ENCODE measurements around the gene SPRYD4. TPM values are rescaled to one million over a fixed set of nuclear protein-coding genes. Genes with fewer than 3 reads are reported as not detected.

SPRYD4 gene
- total and polyA plus RNA-seq, 10 of the 15 experiments (the other 5 are each of a cell fraction or from before 2014, with no cell fraction given): 4.1 to 6.0 (median 5.1) TPM

DNA sequence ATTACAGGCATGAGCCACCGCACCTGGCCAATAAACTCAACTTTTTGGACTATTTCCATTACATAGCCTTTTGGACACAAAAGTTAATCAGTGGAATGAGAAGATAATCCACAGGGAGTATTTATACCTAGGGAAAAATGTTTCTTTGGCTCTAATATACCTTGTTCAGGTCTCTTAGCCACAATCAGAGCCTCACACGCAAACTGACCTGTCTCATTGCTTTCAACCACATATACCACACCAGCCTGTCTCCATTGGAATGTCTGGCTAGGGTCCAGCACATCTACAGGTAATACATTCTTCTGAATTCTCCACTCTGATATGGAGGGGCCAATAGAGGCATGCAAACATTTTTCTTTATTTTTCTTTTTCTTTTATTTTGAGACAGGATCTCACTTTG lies 49.5 kb downstream of the SPRYD4 start:
- Histone ChIP-seq H2AFZ (ENCODE audit: control insufficient read depth, low read depth, low read length) (no peak overlapping the region), H3K4me3 (no peak overlapping the region), H3K79me2 (ENCODE audit: control insufficient read depth, insufficient read depth, low read length) (no peaks in the 10 kb centered on the region), H3K27ac (ENCODE audit: control insufficient read depth, insufficient read depth) (no peak overlapping the region), H4K20me1 (ENCODE audit: control insufficient read depth, insufficient read depth) (no peaks in the 10 kb centered on the region), H3K4me2 (ENCODE audit: control insufficient read depth, insufficient read depth) (no peak overlapping the region), H3K36me3 (ENCODE audit: control insufficient read depth in 2 of 2, insufficient read depth in 2 of 2, low read length in 1 of 2) (no peaks in the 10 kb centered on the region), H3K4me1 (ENCODE audit: control insufficient read depth, insufficient read depth, low read length) (peaks cover 4% of the 10 kb centered on the region; the same call in 1 of the 2 replicates), H3K9me3 (replicated peaks; ENCODE audit: control insufficient read depth, insufficient read depth, low read length) (no peaks in the 10 kb centered on the region), H3K27me3 (replicated peaks in 1 of 2; ENCODE audit: control insufficient read depth in 2 of 2, insufficient read depth in 2 of 2, low read length in 1 of 2) (no peaks in the 10 kb centered on the region), H3K9ac (ENCODE audit: control insufficient read depth, insufficient read depth, low read length) (no peak overlapping the region)
- BruUV-seq (replicated peaks): no TSS peak
- 66% methylated on average over 2 of the region's 2 CpGs for WGBS (ENCODE audit: insufficient coverage, insufficient replicate concordance, low lambda C conversion rate, missing lambda C conversion rate)
- no peak for ATAC-seq
- intact Hi-C loops (cut with micrococcal nuclease; ENCODE audit: unreplicated experiment): no loop called here
- ChIA-PET POLR2A (interaction anchor here (0.6 kb wide), 1 partner anchor 20 kb away, joined by 5 read pairs; no protein-coding TSS in a partner anchor), SMC1A (ENCODE audit: uncharacterized antibody, unreplicated experiment) (interaction anchor here (1.3 kb wide), 1 partner anchor 119 kb away, joined by 4 read pairs; no protein-coding TSS in a partner anchor), CTCF (interaction anchor here (0.5 to 1.6 kb wide), 5 partner anchors 55 to 322 kb away, joined by 3 to 9 read pairs (median 3); no protein-coding TSS in a partner anchor), RAD21 (ENCODE audit: unreplicated experiment) (interaction anchor here (0.6 kb wide), 1 partner anchor 56 kb away, joined by 3 read pairs; no protein-coding TSS in a partner anchor)
- FAIRE-seq: no peak
- in situ Hi-C loops (cut with MboI): no loop called here
- DNase-seq (ENCODE audit: low read depth, low spot score): no peak
- TF ChIP-seq RBBP5 (conservative IDR thresholded peaks at IDR 0.05) (no peak), CBX5 (IDR thresholded peaks at IDR 0.05; ENCODE audit: low read depth) (no peak), TCF7 (IDR thresholded peaks at IDR 0.05; ENCODE audit: borderline replicate concordance) (no peak), SREBF1 (IDR thresholded peaks at IDR 0.05; ENCODE audit: low read length) (no peak), JUND (IDR thresholded peaks at IDR 0.05; ENCODE audit: low read depth, low read length) (no peak), SUZ12 (IDR thresholded peaks at IDR 0.05; ENCODE audit: unreplicated experiment) (no peak), SIX5 (IDR thresholded peaks at IDR 0.05; ENCODE audit: low read depth, low read length, severe bottlenecking) (no peak), NBN (IDR thresholded peaks at IDR 0.05) (no peak)
- TF ChIP-seq, protein P1, sequence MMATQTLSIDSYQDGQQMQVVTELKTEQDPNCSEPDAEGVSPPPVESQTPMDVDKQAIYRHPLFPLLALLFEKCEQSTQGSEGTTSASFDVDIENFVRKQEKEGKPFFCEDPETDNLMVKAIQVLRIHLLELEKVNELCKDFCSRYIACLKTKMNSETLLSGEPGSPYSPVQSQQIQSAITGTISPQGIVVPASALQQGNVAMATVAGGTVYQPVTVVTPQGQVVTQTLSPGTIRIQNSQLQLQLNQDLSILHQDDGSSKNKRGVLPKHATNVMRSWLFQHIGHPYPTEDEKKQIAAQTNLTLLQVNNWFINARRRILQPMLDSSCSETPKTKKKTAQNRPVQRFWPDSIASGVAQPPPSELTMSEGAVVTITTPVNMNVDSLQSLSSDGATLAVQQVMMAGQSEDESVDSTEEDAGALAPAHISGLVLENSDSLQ (IDR thresholded peaks at IDR 0.05): no peak
- TF ChIP-seq, protein P2, sequence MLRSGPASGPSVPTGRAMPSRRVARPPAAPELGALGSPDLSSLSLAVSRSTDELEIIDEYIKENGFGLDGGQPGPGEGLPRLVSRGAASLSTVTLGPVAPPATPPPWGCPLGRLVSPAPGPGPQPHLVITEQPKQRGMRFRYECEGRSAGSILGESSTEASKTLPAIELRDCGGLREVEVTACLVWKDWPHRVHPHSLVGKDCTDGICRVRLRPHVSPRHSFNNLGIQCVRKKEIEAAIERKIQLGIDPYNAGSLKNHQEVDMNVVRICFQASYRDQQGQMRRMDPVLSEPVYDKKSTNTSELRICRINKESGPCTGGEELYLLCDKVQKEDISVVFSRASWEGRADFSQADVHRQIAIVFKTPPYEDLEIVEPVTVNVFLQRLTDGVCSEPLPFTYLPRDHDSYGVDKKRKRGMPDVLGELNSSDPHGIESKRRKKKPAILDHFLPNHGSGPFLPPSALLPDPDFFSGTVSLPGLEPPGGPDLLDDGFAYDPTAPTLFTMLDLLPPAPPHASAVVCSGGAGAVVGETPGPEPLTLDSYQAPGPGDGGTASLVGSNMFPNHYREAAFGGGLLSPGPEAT (IDR thresholded peaks at IDR 0.05; ENCODE audit: low read depth): no peak
- TF ChIP-seq, protein P3, sequence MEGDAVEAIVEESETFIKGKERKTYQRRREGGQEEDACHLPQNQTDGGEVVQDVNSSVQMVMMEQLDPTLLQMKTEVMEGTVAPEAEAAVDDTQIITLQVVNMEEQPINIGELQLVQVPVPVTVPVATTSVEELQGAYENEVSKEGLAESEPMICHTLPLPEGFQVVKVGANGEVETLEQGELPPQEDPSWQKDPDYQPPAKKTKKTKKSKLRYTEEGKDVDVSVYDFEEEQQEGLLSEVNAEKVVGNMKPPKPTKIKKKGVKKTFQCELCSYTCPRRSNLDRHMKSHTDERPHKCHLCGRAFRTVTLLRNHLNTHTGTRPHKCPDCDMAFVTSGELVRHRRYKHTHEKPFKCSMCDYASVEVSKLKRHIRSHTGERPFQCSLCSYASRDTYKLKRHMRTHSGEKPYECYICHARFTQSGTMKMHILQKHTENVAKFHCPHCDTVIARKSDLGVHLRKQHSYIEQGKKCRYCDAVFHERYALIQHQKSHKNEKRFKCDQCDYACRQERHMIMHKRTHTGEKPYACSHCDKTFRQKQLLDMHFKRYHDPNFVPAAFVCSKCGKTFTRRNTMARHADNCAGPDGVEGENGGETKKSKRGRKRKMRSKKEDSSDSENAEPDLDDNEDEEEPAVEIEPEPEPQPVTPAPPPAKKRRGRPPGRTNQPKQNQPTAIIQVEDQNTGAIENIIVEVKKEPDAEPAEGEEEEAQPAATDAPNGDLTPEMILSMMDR (IDR thresholded peaks at IDR 0.05 in 2 of 3, conservative IDR thresholded peaks at IDR 0.05 in 1 of 3; ENCODE audit: control insufficient read depth in 2 of 3, extremely low read depth in 1 of 3, insufficient read depth in 1 of 3, low read depth in 3 of 3, low read length in 3 of 3): no peak
- TF ChIP-seq, protein P4, sequence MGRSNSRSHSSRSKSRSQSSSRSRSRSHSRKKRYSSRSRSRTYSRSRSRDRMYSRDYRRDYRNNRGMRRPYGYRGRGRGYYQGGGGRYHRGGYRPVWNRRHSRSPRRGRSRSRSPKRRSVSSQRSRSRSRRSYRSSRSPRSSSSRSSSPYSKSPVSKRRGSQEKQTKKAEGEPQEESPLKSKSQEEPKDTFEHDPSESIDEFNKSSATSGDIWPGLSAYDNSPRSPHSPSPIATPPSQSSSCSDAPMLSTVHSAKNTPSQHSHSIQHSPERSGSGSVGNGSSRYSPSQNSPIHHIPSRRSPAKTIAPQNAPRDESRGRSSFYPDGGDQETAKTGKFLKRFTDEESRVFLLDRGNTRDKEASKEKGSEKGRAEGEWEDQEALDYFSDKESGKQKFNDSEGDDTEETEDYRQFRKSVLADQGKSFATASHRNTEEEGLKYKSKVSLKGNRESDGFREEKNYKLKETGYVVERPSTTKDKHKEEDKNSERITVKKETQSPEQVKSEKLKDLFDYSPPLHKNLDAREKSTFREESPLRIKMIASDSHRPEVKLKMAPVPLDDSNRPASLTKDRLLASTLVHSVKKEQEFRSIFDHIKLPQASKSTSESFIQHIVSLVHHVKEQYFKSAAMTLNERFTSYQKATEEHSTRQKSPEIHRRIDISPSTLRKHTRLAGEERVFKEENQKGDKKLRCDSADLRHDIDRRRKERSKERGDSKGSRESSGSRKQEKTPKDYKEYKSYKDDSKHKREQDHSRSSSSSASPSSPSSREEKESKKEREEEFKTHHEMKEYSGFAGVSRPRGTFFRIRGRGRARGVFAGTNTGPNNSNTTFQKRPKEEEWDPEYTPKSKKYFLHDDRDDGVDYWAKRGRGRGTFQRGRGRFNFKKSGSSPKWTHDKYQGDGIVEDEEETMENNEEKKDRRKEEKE (IDR thresholded peaks at IDR 0.05): no peak
- TF ChIP-seq, protein P5, sequence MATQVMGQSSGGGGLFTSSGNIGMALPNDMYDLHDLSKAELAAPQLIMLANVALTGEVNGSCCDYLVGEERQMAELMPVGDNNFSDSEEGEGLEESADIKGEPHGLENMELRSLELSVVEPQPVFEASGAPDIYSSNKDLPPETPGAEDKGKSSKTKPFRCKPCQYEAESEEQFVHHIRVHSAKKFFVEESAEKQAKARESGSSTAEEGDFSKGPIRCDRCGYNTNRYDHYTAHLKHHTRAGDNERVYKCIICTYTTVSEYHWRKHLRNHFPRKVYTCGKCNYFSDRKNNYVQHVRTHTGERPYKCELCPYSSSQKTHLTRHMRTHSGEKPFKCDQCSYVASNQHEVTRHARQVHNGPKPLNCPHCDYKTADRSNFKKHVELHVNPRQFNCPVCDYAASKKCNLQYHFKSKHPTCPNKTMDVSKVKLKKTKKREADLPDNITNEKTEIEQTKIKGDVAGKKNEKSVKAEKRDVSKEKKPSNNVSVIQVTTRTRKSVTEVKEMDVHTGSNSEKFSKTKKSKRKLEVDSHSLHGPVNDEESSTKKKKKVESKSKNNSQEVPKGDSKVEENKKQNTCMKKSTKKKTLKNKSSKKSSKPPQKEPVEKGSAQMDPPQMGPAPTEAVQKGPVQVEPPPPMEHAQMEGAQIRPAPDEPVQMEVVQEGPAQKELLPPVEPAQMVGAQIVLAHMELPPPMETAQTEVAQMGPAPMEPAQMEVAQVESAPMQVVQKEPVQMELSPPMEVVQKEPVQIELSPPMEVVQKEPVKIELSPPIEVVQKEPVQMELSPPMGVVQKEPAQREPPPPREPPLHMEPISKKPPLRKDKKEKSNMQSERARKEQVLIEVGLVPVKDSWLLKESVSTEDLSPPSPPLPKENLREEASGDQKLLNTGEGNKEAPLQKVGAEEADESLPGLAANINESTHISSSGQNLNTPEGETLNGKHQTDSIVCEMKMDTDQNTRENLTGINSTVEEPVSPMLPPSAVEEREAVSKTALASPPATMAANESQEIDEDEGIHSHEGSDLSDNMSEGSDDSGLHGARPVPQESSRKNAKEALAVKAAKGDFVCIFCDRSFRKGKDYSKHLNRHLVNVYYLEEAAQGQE (IDR thresholded peaks at IDR 0.05; ENCODE audit: low read depth, low read length): no peak
